MM.1S (cell line): ENCODE measurements around the gene ZNF608.

Source experiments
- DNase-seq: peaks from one replicate; pipeline ENCODE4 v3.0.0-alpha.2; 2015
- H2AFZ ChIP-seq: fragments of 300-600 bp; sonication (generic); 2 replicates; pipeline ENCODE4 v1.6.0; 2016; ENCODE audit warnings: antibody characterized with exemption, low read length
- H3F3A ChIP-seq: fragments of 300-600 bp; sonication (generic); 2 replicates; pipeline ENCODE4 v1.6.1; 2016; ENCODE audit warnings: mild to moderate bottlenecking, antibody characterized with exemption, low read length, moderate library complexity, mixed read lengths; ENCODE audit not compliant: insufficient read depth
- H3K27ac ChIP-seq: fragments of 300-600 bp; sonication (generic); 2 replicates; pipeline ENCODE4 v1.5.1; 2016; ENCODE audit warnings: mild to moderate bottlenecking, low read length
- H3K27me3 ChIP-seq: fragments of 300-600 bp; sonication (generic); replicated peaks from 2 replicates; pipeline ENCODE4 v1.6.0; 2016; ENCODE audit warnings: low read length; ENCODE audit not compliant: insufficient read depth
- H3K36me3 ChIP-seq: fragments of 300-600 bp; sonication (generic); replicated peaks from 2 replicates; pipeline ENCODE4 v1.6.1; 2016; ENCODE audit warnings: mild to moderate bottlenecking, low read length, mixed read lengths; ENCODE audit not compliant: insufficient read depth
- H3K4me1 ChIP-seq: fragments of 300-600 bp; sonication (generic); 2 replicates; pipeline ENCODE4 v1.6.1; 2016; ENCODE audit warnings: low read length, mixed read lengths
- H3K4me2 ChIP-seq: fragments of 300-600 bp; sonication (generic); 2 replicates; pipeline ENCODE4 v1.6.0; 2016; ENCODE audit warnings: low read depth, low read length
- H3K4me3 ChIP-seq: fragments of 300-600 bp; sonication (generic); 2 replicates; pipeline ENCODE4 v1.5.1; 2016; ENCODE audit warnings: low read length, mixed read lengths
- H3K79me2 ChIP-seq: fragments of 300-600 bp; sonication (generic); 2 replicates; pipeline ENCODE4 v1.6.1; 2016; ENCODE audit warnings: mixed run types, low read length, mixed read lengths
- H3K9ac ChIP-seq: fragments of 300-600 bp; sonication (generic); 2 replicates; pipeline ENCODE4 v1.6.1; 2016; ENCODE audit warnings: low read length, mixed read lengths
- H3K9me2 ChIP-seq: fragments of 300-600 bp; sonication (generic); replicated peaks from 2 replicates; pipeline ENCODE4 v1.6.1; 2016; ENCODE audit warnings: mild to moderate bottlenecking, low read length, mixed read lengths; ENCODE audit not compliant: insufficient read depth
- H3K9me3 ChIP-seq: fragments of 300-600 bp; sonication (generic); replicated peaks from 2 replicates; pipeline ENCODE4 v1.6.1; 2016; ENCODE audit warnings: mild to moderate bottlenecking, low read length, mixed read lengths; ENCODE audit not compliant: insufficient read depth
- H4K20me1 ChIP-seq: fragments of 300-600 bp; sonication (generic); 2 replicates; pipeline ENCODE4 v1.6.1; 2016; ENCODE audit warnings: mild to moderate bottlenecking, low read length, moderate library complexity, mixed read lengths; ENCODE audit not compliant: insufficient read depth
- CTCF ChIP-seq: fragments of 300-600 bp; sonication (generic); IDR thresholded peaks from 2 replicates; pipeline ENCODE4 v1.5.1; 2016; ENCODE audit warnings: antibody characterized with exemption, low read length, mixed read lengths
- EZH2 ChIP-seq: fragments of 300-600 bp; sonication (generic); optimal IDR thresholded peaks from 2 replicates; pipeline ENCODE3; 2017; ENCODE audit warnings: low read depth, mild to moderate bottlenecking, antibody characterized with exemption, low read length, mixed read lengths
- EZH2phosphoT487 ChIP-seq: fragments of 300-600 bp; sonication (generic); IDR thresholded peaks from 2 replicates; pipeline ENCODE4 v1.6.1; 2018; ENCODE audit warnings: antibody characterized with exemption, low read length

The ZNF608 gene

GRCh38 chr5:124733329-124733650, 13.1 kb downstream of the ZNF608 start:
- H3K9ac ChIP-seq, result no peak overlapping the region
- no peaks in the 10 kb centered on the region for H3K9me2 ChIP-seq
- DNase-seq, result no peak
- H3K4me3 ChIP-seq, result no peak overlapping the region
- no peak overlapping the region for H2AFZ ChIP-seq
- no peak overlapping the region for H3K4me2 ChIP-seq
- no peak for TF ChIP-seq EZH2phosphoT487
- TF ChIP-seq CTCF, result no peak
- no peak for TF ChIP-seq EZH2
- H3K9me3 ChIP-seq, result no peaks in the 10 kb centered on the region
- no peaks in the 10 kb centered on the region for H3K79me2 ChIP-seq
- H3K4me1 ChIP-seq, result no peaks in the 10 kb centered on the region
- no peaks in the 10 kb centered on the region for H3K27me3 ChIP-seq
- H3F3A ChIP-seq, result no peaks in the 10 kb centered on the region
- H3K27ac ChIP-seq, result no peak overlapping the region
- H4K20me1 ChIP-seq, result no peaks in the 10 kb centered on the region
- H3K36me3 ChIP-seq, result no peaks in the 10 kb centered on the region

GRCh38 chr5:124732428-124733328, 13.8 kb downstream of the ZNF608 start:
- H3K79me2 ChIP-seq, result no peaks in the 10 kb centered on the region

GRCh38 chr5:124730381-124730780, 16.1 kb downstream of the ZNF608 start:
- DNase-seq, result no peak
- Histone ChIP-seq H3K27me3 (no peaks in the 10 kb centered on the region), H3K9ac (no peak overlapping the region), H3K9me2 (no peaks in the 10 kb centered on the region), H3K36me3 (no peaks in the 10 kb centered on the region), H3K4me2 (no peak overlapping the region), H3K4me1 (no peaks in the 10 kb centered on the region), H3K4me3 (no peak overlapping the region), H3K27ac (no peak overlapping the region), H2AFZ (no peak overlapping the region), H3F3A (no peaks in the 10 kb centered on the region), H4K20me1 (no peaks in the 10 kb centered on the region), H3K79me2 (no peaks in the 10 kb centered on the region), H3K9me3 (no peaks in the 10 kb centered on the region)
- no peak for TF ChIP-seq EZH2phosphoT487
- no peak for TF ChIP-seq CTCF
- TF ChIP-seq EZH2, result no peak

More at GRCh38 chr5:124732428-124733328, 13.8 kb downstream of the ZNF608 start:
- no peaks in the 10 kb centered on the region for H3K9me2 ChIP-seq
- no peaks in the 10 kb centered on the region for H4K20me1 ChIP-seq
- H3K4me3 ChIP-seq, result no peak overlapping the region
- no peak overlapping the region for H3K27ac ChIP-seq
- no peaks in the 10 kb centered on the region for H3K27me3 ChIP-seq
- H2AFZ ChIP-seq, result no peak overlapping the region
- H3K9me3 ChIP-seq, result no peaks in the 10 kb centered on the region
- TF ChIP-seq CTCF (no peak), EZH2phosphoT487 (no peak), EZH2 (no peak)
- no peak overlapping the region for H3K9ac ChIP-seq
- no peaks in the 10 kb centered on the region for H3K4me1 ChIP-seq
- no peak for DNase-seq
- H3F3A ChIP-seq, result no peaks in the 10 kb centered on the region
- H3K36me3 ChIP-seq, result no peaks in the 10 kb centered on the region
- H3K4me2 ChIP-seq, result no peak overlapping the region
